Measurements from ENCODE around the gene PDZD2. TPM values are rescaled to one million over a fixed set of nuclear protein-coding genes. Genes with fewer than 3 reads are reported as not detected.

PDZD2 gene
- total and polyA plus RNA-seq, 5 donors = 40.4 to 188 (median 109) TPM

DNA sequence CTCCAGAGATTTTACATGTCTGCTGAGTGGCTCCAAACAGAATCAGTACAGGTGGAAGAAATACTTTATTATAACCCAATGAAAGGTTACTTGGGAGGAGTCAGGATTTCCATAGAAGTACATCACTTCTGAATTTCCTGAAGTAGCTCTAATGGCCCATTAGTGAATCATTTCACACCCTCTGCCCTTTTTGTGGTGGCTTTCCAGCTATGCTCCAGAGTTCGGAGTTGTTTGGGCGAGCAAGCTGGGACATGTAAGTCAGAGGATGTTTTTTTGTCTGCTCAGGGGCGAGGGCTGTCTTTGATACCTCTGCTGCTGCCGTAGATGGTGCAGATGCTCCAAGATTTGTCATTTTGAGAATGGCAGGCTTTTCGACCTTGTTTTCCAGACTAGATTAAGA lies 309.1 kb downstream of the PDZD2 start:
- Histone ChIP-seq H3K4me1 (ENCODE audit: control insufficient read depth, insufficient read depth, low read length) (no peaks in the 10 kb centered on the region), H3K4me3 (ENCODE audit: low read length) (no peak overlapping the region), H3K27me3 (ENCODE audit: control insufficient read depth, insufficient read depth) (no peaks in the 10 kb centered on the region), H3K27ac (ENCODE audit: low read length) (no peak overlapping the region), H3K9me3 (ENCODE audit: control insufficient read depth, low read length) (no peaks in the 10 kb centered on the region)
- WGBS = 77% methylated on average over 5 of the region's 5 CpGs
- no peak for ATAC-seq
- no peak for DNase-seq
- intact Hi-C loops (cut with DNase I) = loop anchor here in 1 of 4 donors (10.0 kb wide), 1 partner anchor 117 kb away; no protein-coding TSS in a partner anchor

DNA sequence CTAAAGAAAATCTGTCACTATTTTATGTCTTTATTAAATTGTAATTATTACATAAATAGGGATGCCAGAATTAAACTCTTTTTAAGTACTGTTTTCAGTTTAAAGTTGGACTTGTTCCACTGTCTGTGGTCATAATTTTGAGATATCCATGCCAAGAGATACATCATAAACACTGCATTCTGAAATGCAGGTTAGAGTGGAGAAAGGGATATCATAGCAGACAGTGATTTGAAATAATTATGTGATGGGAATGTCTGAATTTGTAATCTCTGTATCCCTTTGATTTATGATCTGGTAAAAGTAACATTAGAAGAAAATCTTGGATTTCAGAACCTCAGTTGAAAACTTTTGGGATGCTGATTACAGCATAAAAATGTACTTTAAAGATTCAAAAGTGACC lies 313.1 kb downstream of the PDZD2 start:
- H3K27me3 ChIP-seq (ENCODE audit: control insufficient read depth, insufficient read depth) = no peaks in the 10 kb centered on the region
- no peak overlapping the region for H3K4me3 ChIP-seq (ENCODE audit: low read length)
- no peaks in the 10 kb centered on the region for H3K9me3 ChIP-seq (ENCODE audit: control insufficient read depth, low read length)
- intact Hi-C loops (cut with DNase I) = no loop called here
- H3K27ac ChIP-seq (ENCODE audit: low read length) = no peak overlapping the region
- ATAC-seq (no peak), DNase-seq (no peak)
- H3K4me1 ChIP-seq (ENCODE audit: control insufficient read depth, insufficient read depth, low read length) = no peaks in the 10 kb centered on the region

DNA sequence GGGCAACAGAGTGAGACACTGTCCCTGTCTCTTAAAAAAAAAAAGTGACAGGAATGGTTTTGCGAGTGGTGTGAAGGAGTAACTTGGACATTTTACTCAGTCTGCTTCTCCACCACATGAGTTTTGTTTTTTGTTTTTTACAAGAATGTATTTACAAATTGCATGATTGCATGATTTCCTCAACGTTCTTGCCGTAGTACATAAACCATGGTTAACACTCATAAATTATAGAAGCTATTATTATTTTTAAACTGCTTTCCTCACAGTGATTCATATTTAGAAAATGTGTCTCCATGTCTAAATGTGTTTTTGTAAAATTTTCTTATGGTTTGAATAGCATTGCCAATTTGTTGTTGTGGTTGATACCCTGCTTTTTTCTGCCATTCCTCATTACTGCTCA lies 315.2 kb downstream of the PDZD2 start:
- no peak for DNase-seq
- H3K27me3 ChIP-seq (ENCODE audit: control insufficient read depth, insufficient read depth) = no peaks in the 10 kb centered on the region
- no peak for ATAC-seq
- no peak overlapping the region for H3K4me3 ChIP-seq (ENCODE audit: low read length)
- intact Hi-C loops (cut with DNase I) = no loop called here
- no peak overlapping the region for H3K27ac ChIP-seq (ENCODE audit: low read length)
- 86% methylated on average over 3 of the region's 3 CpGs for WGBS
- H3K9me3 ChIP-seq (ENCODE audit: control insufficient read depth, low read length) = no peaks in the 10 kb centered on the region
- no peaks in the 10 kb centered on the region for H3K4me1 ChIP-seq (ENCODE audit: control insufficient read depth, insufficient read depth, low read length)

DNA sequence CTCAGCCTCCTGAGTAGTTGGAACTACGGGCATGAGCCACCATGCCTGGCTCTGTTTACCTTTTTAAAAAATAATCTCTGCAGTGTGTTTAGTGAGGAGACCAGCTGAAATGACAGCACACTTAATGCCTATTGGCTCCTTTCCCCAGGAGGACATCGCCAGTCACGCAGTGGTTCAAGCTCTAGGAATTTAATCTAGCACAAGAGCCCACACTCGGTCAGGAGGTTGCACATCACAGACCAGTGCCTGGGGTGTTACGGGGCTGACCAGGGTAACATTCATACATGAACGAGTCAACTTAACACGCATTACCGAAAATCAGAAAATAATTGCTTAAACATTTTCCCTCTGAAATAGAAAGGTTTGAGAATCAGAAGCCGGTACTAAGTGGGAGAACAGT lies 318.2 kb downstream of the PDZD2 start:
- ATAC-seq (peak; percentile 55 to 81), DNase-seq (no peak)
- intact Hi-C loops (cut with DNase I) = no loop called here
- H3K4me3 ChIP-seq (ENCODE audit: low read length) = no peak overlapping the region
- H3K27ac ChIP-seq (ENCODE audit: low read length) = peak overlapping the region; percentile 44
- WGBS = 69% methylated on average over 9 of the region's 9 CpGs
- H3K4me1 ChIP-seq (ENCODE audit: control insufficient read depth, insufficient read depth, low read length) = no peaks in the 10 kb centered on the region
- no peaks in the 10 kb centered on the region for H3K9me3 ChIP-seq (ENCODE audit: control insufficient read depth, low read length)
- H3K27me3 ChIP-seq (ENCODE audit: control insufficient read depth, insufficient read depth) = no peaks in the 10 kb centered on the region

DNA sequence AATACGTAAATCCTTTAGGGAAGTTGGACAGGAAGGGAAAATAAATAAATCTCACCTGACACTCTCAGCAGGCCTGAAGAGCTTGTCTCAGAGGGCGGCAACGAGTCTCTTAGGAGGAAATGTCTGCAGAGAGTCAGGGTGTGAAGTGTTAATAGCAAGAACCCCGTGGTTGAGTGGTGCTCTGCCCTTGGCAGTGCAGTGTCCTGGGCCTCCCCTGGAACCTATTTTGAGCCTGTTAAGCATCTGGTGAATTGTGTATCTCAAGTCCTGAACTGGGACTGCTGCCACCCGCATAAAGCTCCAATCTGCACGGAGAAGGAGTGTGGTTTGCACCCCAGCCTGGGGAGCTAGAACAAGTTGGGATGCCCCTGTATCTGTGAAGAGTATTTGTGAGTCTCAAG lies 323.4 kb downstream of the PDZD2 start:
- ATAC-seq (peak; percentile 87 to 91), DNase-seq (peak; percentile 27 to 75 (median 66))
- intact Hi-C loops (cut with DNase I) = no loop called here
- WGBS = 32% methylated on average over 6 of the region's 6 CpGs
- H3K27ac ChIP-seq (ENCODE audit: low read length) = peak overlapping the region; percentile 32
- H3K4me3 ChIP-seq (ENCODE audit: low read length) = no peak overlapping the region
- H3K9me3 ChIP-seq (ENCODE audit: control insufficient read depth, low read length) = no peaks in the 10 kb centered on the region
- H3K4me1 ChIP-seq (ENCODE audit: control insufficient read depth, insufficient read depth, low read length) = peaks cover 8% of the 10 kb centered on the region
- H3K27me3 ChIP-seq (ENCODE audit: control insufficient read depth, insufficient read depth) = no peaks in the 10 kb centered on the region

DNA sequence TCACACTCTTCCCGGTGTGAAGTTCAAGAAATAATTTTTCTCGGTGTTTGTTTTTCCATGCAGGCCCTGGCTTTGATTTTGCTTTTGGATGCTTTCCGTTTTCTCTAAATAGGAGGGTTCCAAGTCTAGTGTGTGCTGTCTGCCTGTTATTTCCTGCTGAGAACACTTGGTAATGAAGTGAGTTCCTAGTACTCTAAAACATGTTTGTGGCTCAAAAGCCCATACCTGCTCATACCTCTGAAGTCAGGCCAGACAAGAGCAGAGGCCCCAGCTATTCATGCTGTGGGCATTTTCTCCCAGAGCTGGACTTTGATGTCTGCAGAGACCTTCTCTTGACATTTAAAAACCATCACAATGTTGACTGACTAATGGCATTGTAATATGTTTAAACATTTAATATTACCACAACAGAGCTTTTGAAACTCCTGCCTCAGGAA lies 324.0 kb downstream of the PDZD2 start:
- ATAC-seq = peak; percentile 19 to 76
- H3K27ac ChIP-seq (ENCODE audit: low read length) = no peak overlapping the region
- no peaks in the 10 kb centered on the region for H3K27me3 ChIP-seq (ENCODE audit: control insufficient read depth, insufficient read depth)
- peaks cover 8% of the 10 kb centered on the region for H3K4me1 ChIP-seq (ENCODE audit: control insufficient read depth, insufficient read depth, low read length)
- no peak for DNase-seq
- intact Hi-C loops (cut with DNase I) = no loop called here
- no peaks in the 10 kb centered on the region for H3K9me3 ChIP-seq (ENCODE audit: control insufficient read depth, low read length)
- H3K4me3 ChIP-seq (ENCODE audit: low read length) = no peak overlapping the region
- 14% methylated on average over 3 of the region's 3 CpGs for WGBS

DNA sequence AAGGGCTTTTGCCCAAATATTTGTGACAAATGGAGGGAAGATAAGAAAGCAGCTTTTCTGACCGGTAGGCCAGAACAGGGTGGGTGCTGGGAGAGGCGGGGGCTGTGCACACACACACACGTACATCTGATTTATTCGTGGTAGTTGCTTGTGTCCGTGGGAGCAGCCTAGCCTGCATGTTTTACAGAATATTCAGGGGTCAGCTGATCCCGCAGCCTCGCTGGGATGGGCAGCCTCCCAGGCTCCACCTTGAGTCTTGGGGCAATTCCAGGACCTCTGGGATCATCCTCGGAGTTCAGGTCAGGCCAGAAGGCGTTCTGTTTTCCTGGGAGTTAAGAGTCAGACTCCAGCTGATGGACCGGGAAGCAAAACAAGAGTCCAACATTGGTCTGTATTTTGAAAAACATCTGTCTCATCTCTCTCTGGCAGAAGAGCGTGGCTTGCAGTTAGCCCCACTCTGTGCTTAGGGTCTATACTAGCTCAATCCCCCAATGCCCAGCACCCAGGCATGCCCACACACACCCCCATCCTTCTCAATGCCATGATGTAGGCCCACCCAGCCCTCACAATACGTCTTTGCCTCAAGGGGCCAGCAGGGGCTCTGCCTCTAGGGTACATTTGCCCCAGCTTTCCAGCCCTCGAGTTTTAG lies 324.6 kb downstream of the PDZD2 start:
- DNase-seq = no peak
- peak in 1 of 2 donors; percentile 34 for ATAC-seq

DNA sequence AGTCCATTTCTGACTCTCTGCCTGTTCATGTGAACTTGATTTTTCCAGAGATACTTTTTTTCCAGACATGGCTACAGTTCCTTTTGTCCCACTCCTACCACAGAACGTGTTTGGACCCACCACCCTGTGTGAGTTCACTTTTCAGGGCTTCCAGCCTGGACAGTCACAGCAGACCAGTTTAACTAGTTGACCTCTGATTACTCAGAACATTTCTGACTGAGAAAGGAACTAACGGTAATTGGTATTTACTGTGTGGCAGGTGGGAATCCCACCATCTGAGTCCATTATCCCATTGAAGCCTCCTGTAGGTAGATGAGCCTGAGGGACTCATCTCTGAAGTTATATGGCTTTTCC lies 325.1 kb downstream of the PDZD2 start:
- ATAC-seq (no peak), DNase-seq (no peak)
- peaks cover 8% of the 10 kb centered on the region for H3K4me1 ChIP-seq (ENCODE audit: control insufficient read depth, insufficient read depth, low read length)
- no peaks in the 10 kb centered on the region for H3K9me3 ChIP-seq (ENCODE audit: control insufficient read depth, low read length)
- 88% methylated on average over 2 of the region's 2 CpGs for WGBS
- no peak overlapping the region for H3K27ac ChIP-seq (ENCODE audit: low read length)
- H3K4me3 ChIP-seq (ENCODE audit: low read length) = no peak overlapping the region
- H3K27me3 ChIP-seq (ENCODE audit: control insufficient read depth, insufficient read depth) = no peaks in the 10 kb centered on the region
- intact Hi-C loops (cut with DNase I) = no loop called here

More for the DNA sequence above, 324.6 kb downstream of the PDZD2 start:
- WGBS = 47% methylated on average over 13 of the region's 13 CpGs
- Histone ChIP-seq H3K27ac (ENCODE audit: low read length) (no peak overlapping the region), H3K27me3 (ENCODE audit: control insufficient read depth, insufficient read depth) (no peaks in the 10 kb centered on the region), H3K9me3 (ENCODE audit: control insufficient read depth, low read length) (no peaks in the 10 kb centered on the region), H3K4me3 (ENCODE audit: low read length) (no peak overlapping the region), H3K4me1 (ENCODE audit: control insufficient read depth, insufficient read depth, low read length) (peaks cover 8% of the 10 kb centered on the region)
- intact Hi-C loops (cut with DNase I) = no loop called here

DNA sequence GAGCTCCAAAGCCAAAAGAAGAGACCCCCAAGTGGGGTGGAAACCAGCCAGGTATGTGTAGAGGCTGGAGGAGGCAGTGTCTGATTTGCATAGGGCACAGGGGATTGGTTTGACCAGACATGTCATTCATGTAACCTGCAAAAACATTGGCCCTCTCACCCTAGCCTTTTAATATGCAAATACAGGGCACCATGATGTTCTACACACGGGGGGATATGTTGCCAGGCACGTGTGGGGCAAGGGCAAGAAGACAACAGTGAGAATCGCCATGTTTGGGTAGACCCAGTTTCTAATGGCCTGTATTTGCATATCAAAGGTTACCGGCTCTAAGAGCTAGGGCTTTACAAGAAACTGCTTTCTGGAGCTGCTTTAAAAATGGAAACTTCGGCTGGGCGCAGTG lies 326.3 kb downstream of the PDZD2 start:
- Histone ChIP-seq H3K9me3 (ENCODE audit: control insufficient read depth, low read length) (no peaks in the 10 kb centered on the region), H3K4me1 (ENCODE audit: control insufficient read depth, insufficient read depth, low read length) (peaks cover 8% of the 10 kb centered on the region), H3K4me3 (ENCODE audit: low read length) (no peak overlapping the region), H3K27ac (ENCODE audit: low read length) (no peak overlapping the region), H3K27me3 (ENCODE audit: control insufficient read depth, insufficient read depth) (no peaks in the 10 kb centered on the region)
- 85% methylated on average over 6 of the region's 6 CpGs for WGBS
- DNase-seq (no peak), ATAC-seq (no peak)
- intact Hi-C loops (cut with DNase I) = no loop called here

DNA sequence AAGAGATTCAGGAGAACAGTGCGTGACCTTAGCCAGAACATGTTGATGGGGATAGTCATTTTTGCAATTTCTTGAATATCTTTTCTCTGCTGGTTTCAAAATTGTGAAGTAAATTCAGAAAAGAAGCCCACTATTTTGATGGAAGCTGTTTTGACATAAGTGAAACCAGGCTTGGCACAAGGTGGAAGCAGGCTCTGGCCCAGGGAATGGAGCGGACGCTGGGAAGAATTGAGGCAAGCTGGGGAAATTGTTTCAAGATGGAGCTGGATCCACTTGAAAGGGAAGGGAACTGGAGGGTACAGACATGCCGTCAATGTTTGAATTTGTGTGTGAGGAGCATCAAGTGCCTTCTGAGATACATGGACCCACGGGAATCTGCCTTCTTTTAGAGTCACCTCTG lies 328.0 kb downstream of the PDZD2 start:
- peaks cover 8% of the 10 kb centered on the region for H3K4me1 ChIP-seq (ENCODE audit: control insufficient read depth, insufficient read depth, low read length)
- intact Hi-C loops (cut with DNase I) = no loop called here
- H3K27me3 ChIP-seq (ENCODE audit: control insufficient read depth, insufficient read depth) = no peaks in the 10 kb centered on the region
- H3K9me3 ChIP-seq (ENCODE audit: control insufficient read depth, low read length) = no peaks in the 10 kb centered on the region
- H3K4me3 ChIP-seq (ENCODE audit: low read length) = no peak overlapping the region
- WGBS = 93% methylated on average over 5 of the region's 5 CpGs
- DNase-seq (no peak), ATAC-seq (no peak)
- no peak overlapping the region for H3K27ac ChIP-seq (ENCODE audit: low read length)

DNA sequence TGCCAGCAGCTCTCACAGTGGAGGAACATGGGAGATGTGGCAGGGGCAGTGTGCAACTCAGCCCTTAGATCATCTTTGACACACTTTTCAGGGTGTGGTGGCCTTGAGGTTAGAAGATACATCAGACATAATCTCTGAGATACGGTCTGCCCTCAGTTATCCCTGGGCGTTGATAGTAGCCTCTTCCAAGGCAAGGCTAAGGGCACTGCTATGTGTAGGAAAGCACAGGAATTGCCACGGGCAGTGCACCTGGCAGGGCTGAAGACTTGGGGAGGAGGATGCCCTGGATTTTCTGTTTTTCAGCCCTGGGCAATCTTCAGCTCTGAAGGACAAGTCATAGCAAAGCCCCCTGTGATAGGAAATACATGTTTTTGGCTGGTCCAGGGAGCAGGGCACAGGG lies 328.5 kb downstream of the PDZD2 start:
- Histone ChIP-seq H3K9me3 (ENCODE audit: control insufficient read depth, low read length) (no peaks in the 10 kb centered on the region), H3K27me3 (ENCODE audit: control insufficient read depth, insufficient read depth) (no peaks in the 10 kb centered on the region), H3K27ac (ENCODE audit: low read length) (no peak overlapping the region), H3K4me3 (ENCODE audit: low read length) (no peak overlapping the region), H3K4me1 (ENCODE audit: control insufficient read depth, insufficient read depth, low read length) (peaks cover 8% of the 10 kb centered on the region)
- WGBS = 90% methylated on average over 3 of the region's 3 CpGs
- intact Hi-C loops (cut with DNase I) = no loop called here
- no peak for ATAC-seq
- no peak for DNase-seq

DNA sequence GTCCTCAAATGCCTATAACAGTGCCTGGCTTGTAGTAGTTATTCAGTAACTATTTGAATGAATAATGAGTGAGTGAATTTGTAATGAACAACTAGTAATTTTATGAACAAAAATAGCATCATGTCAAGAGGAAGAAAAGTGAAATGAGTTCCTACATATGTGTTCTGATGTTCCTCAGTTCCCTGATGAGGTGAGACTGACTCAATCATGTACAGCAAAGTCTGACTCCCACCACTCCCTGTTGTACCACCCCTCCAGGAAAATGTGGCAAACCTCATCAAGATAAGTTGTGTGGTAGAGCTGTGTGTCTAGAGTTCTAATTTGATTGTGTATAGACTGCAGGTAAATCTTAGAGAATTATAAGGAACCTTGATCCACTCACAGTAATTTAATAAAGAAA lies 333.6 kb downstream of the PDZD2 start:
- Histone ChIP-seq H3K4me3 (ENCODE audit: low read length) (no peak overlapping the region), H3K4me1 (ENCODE audit: control insufficient read depth, insufficient read depth, low read length) (peaks cover 2% of the 10 kb centered on the region), H3K9me3 (ENCODE audit: control insufficient read depth, low read length) (no peaks in the 10 kb centered on the region), H3K27me3 (ENCODE audit: control insufficient read depth, insufficient read depth) (no peaks in the 10 kb centered on the region), H3K27ac (ENCODE audit: low read length) (no peak overlapping the region)
- DNase-seq (no peak), ATAC-seq (no peak)
- intact Hi-C loops (cut with DNase I) = no loop called here
